ENCODE results near the gene ZNF761.
"Not testable (repeated sequence)": the region's sequence is repeated elsewhere in the genome, so short reads cannot be mapped to it uniquely, and the experiment has no call there.

DNA sequence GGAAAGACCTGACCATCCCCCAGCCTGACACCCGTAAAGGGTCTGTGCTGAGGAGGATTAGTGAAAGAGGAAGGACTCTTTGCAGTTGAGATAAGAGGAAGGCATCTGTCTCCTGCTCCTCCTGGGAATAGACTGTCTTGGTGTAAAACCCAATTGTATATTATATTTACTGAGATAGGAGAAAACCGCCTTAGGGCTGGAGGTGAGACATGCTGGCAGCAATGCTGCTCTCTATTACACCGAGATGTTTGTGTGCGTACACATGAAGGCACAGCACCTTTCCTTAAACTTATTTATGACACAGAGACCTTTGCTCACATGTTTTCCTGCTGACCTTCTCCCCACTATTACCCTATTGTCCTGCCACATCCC is 66.2 kb downstream of the ZNF761 start:
- TF ChIP-seq, protein P1, sequence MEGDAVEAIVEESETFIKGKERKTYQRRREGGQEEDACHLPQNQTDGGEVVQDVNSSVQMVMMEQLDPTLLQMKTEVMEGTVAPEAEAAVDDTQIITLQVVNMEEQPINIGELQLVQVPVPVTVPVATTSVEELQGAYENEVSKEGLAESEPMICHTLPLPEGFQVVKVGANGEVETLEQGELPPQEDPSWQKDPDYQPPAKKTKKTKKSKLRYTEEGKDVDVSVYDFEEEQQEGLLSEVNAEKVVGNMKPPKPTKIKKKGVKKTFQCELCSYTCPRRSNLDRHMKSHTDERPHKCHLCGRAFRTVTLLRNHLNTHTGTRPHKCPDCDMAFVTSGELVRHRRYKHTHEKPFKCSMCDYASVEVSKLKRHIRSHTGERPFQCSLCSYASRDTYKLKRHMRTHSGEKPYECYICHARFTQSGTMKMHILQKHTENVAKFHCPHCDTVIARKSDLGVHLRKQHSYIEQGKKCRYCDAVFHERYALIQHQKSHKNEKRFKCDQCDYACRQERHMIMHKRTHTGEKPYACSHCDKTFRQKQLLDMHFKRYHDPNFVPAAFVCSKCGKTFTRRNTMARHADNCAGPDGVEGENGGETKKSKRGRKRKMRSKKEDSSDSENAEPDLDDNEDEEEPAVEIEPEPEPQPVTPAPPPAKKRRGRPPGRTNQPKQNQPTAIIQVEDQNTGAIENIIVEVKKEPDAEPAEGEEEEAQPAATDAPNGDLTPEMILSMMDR (IDR thresholded peaks at IDR 0.05): not testable (repeated sequence)
- not testable (repeated sequence) for TF ChIP-seq POLR2A (IDR thresholded peaks at IDR 0.05)

Data from thyroid gland (tissue), 4 donors.